GM23338 (cell line): ENCODE data around the gene GCKR. TPM values are rescaled to one million over a fixed set of nuclear protein-coding genes. Genes with fewer than 3 reads are reported as not detected.

Source experiments
- ATAC-seq: fragments of 200-7000 bp; cut with Tn5 transposase; 3 replicates; pipeline ENCODE4 v1.9.1; 2020
- DNase-seq: peaks from one replicate; pipeline ENCODE4 v3.0.0-alpha.2; 2015; ENCODE audit warnings: low spot score
- H2AFZ ChIP-seq: fragments of 200-600 bp; sonication (generic); 2 replicates; pipeline ENCODE4 v1.8.0; 2016; ENCODE audit warnings: antibody characterized with exemption, mild to moderate bottlenecking, moderate library complexity
- H3F3A ChIP-seq: fragments of 200-600 bp; sonication (generic); replicated peaks from 2 replicates; pipeline ENCODE4 v1.8.0; 2017; ENCODE audit warnings: antibody characterized with exemption, mixed run types, low read depth
- H3K27ac ChIP-seq: fragments of 200-600 bp; sonication (generic); 2 replicates; pipeline ENCODE4 v1.6.1; 2016; ENCODE audit warnings: low read depth
- H3K27me3 ChIP-seq: fragments of 200-600 bp; sonication (generic); 2 replicates; pipeline ENCODE4 v1.8.0; 2016; ENCODE audit warnings: mild to moderate bottlenecking, mixed run types, moderate library complexity; ENCODE audit not compliant: insufficient read depth
- H3K36me3 ChIP-seq: fragments of 200-600 bp; sonication (generic); 2 replicates; pipeline ENCODE4 v1.8.0; 2016; ENCODE audit warnings: mild to moderate bottlenecking; ENCODE audit not compliant: insufficient read depth
- H3K4me1 ChIP-seq: fragments of 200-600 bp; sonication (generic); 2 replicates; pipeline ENCODE4 v1.8.0; 2016; ENCODE audit warnings: mild to moderate bottlenecking, moderate library complexity; ENCODE audit not compliant: insufficient read depth
- H3K4me2 ChIP-seq: fragments of 200-600 bp; sonication (generic); 2 replicates; pipeline ENCODE4 v1.7.1; 2017; ENCODE audit warnings: mixed run types
- H3K4me3 ChIP-seq: fragments of 200-600 bp; sonication (generic); 2 replicates; pipeline ENCODE4 v1.6.1; 2016; ENCODE audit warnings: mixed run types
- H3K79me2 ChIP-seq: fragments of 200-600 bp; sonication (generic); replicated peaks from 2 replicates; pipeline ENCODE4 v1.8.0; 2017; ENCODE audit warnings: mild to moderate bottlenecking; ENCODE audit not compliant: insufficient read depth
- H3K9me2 ChIP-seq: fragments of 200-600 bp; sonication (generic); 2 replicates; pipeline ENCODE4 v1.8.0; 2017; ENCODE audit not compliant: insufficient read depth
- H4K20me1 ChIP-seq: fragments of 200-600 bp; sonication (generic); replicated peaks from 2 replicates; pipeline ENCODE4 v1.8.0; 2017; ENCODE audit warnings: mild to moderate bottlenecking; ENCODE audit not compliant: insufficient read depth
- H3K27ac Mint-ChIP-seq: 2 replicates; pipeline ENCODE4 v1.8.0; 2020; ENCODE audit warnings: inconsistent platforms, mild to moderate bottlenecking, moderate library complexity, mixed read lengths
- H3K27me3 Mint-ChIP-seq: 3 replicates; pipeline ENCODE4 v1.8.0; 2022; ENCODE audit warnings: low read depth, mild to moderate bottlenecking, moderate library complexity, mixed read lengths, inconsistent platforms; ENCODE audit not compliant: insufficient read depth, poor library complexity
- H3K36me3 Mint-ChIP-seq: 3 replicates; pipeline ENCODE4 v1.8.0; 2021; ENCODE audit warnings: low read depth, mild to moderate bottlenecking, inconsistent platforms, moderate library complexity, mixed read lengths
- H3K4me1 Mint-ChIP-seq: 3 replicates; pipeline ENCODE4 v1.8.0; 2020; ENCODE audit warnings: mild to moderate bottlenecking, inconsistent platforms, mixed read lengths
- H3K4me3 Mint-ChIP-seq: 3 replicates; pipeline ENCODE4 v1.8.0; 2021; ENCODE audit warnings: moderate library complexity, mild to moderate bottlenecking, inconsistent platforms, mixed read lengths
- H3K9me3 Mint-ChIP-seq: 3 replicates; pipeline ENCODE4 v1.8.0; 2020; ENCODE audit warnings: moderate library complexity, mild to moderate bottlenecking, inconsistent platforms, mixed read lengths
- CTCF ChIP-seq, 2 experiments: fragments of 200-600 bp in 1 of 2; sonication (generic) in 1 of 2; conservative IDR thresholded peaks; 2 replicates each; pipeline versions ENCODE4 v1.5.1 to v1.6.1; 2016 to 2017; ENCODE audit warnings: antibody characterized with exemption in 2 of 2, low read depth in 2 of 2, mild to moderate bottlenecking in 2 of 2, moderate library complexity in 1 of 2
- EZH2 ChIP-seq: fragments of 200-600 bp; sonication (generic); IDR thresholded peaks from one replicate; pipeline ENCODE4 v1.8.0; 2017; ENCODE audit warnings: antibody characterized with exemption, mild to moderate bottlenecking, low read depth; ENCODE audit not compliant: unreplicated experiment
- JUNB ChIP-seq: IDR thresholded peaks from one replicate; pipeline ENCODE4 v1.6.1; 2016; ENCODE audit warnings: antibody characterized with exemption; ENCODE audit not compliant: unreplicated experiment
- NANOG ChIP-seq: IDR thresholded peaks from 2 replicates; pipeline ENCODE4 v1.6.1; 2016; ENCODE audit warnings: antibody characterized with exemption, borderline replicate concordance
- POLR2AphosphoS5 ChIP-seq: IDR thresholded peaks from 2 replicates; pipeline ENCODE4 v1.6.1; 2016; ENCODE audit warnings: antibody characterized with exemption, low read depth
- ZNF114 ChIP-seq: fragments of 250-450 bp; sonication (Bioruptor Pico); IDR thresholded peaks from 2 replicates; pipeline ENCODE4 v1.5.0; 2020; ENCODE audit warnings: mild to moderate bottlenecking, moderate library complexity
- ZNF331 ChIP-seq: fragments of 250-450 bp; sonication (Bioruptor Pico); IDR thresholded peaks from 2 replicates; pipeline ENCODE4 v1.5.0; 2020; ENCODE audit warnings: low read depth, mild to moderate bottlenecking, moderate library complexity
- polyA plus RNA-seq: library from polyadenylated mRNA; unstranded; fragments of >200 nt; fragmentation: Nextera tagmentation; extraction: Ambion mirVana; gene quantifications from 2 replicates; pipeline ENCODE4 v1.2.1, GENCODE V29; 2016
- total RNA-seq: library from RNA; depleted of rRNA; stranded (reverse); fragments of >200 nt; shearing (Covaris generic); gene quantifications from 2 replicates; pipeline ENCODE4 v1.2.3, GENCODE V29; 2014

Gene GCKR
- total and polyA plus RNA-seq, 2 experiments from 2014 or later, result not detected

GRCh38 chr2:27545348-27546141 is 48.9 kb downstream of the GCKR start:
- no peak overlapping the region for H3K27ac ChIP-seq
- DNase-seq, result no peak
- H3K9me2 ChIP-seq, result no peaks in the 10 kb centered on the region
- H3K4me3 Mint-ChIP-seq, result no peak overlapping the region
- TF ChIP-seq ZNF114 (CRISPR knock-in tag), result no peak
- H3K27ac Mint-ChIP-seq, result no peak overlapping the region
- H3K36me3 Mint-ChIP-seq, result peaks cover 6% of the 10 kb centered on the region; the same call in 1 of the 3 replicates
- no peaks in the 10 kb centered on the region for H3K4me1 Mint-ChIP-seq
- H3F3A ChIP-seq, result no peaks in the 10 kb centered on the region
- no peaks in the 10 kb centered on the region for H4K20me1 ChIP-seq
- H2AFZ ChIP-seq, result no peak overlapping the region
- peaks cover 24% of the 10 kb centered on the region for H3K9me3 Mint-ChIP-seq
- no peaks in the 10 kb centered on the region for H3K4me1 ChIP-seq
- H3K27me3 Mint-ChIP-seq, result peaks cover 3% of the 10 kb centered on the region
- no peak overlapping the region for H3K4me2 ChIP-seq
- ATAC-seq, result no peak
- no peaks in the 10 kb centered on the region for H3K79me2 ChIP-seq
- H3K4me3 ChIP-seq, result no peak overlapping the region
- H3K36me3 ChIP-seq, result no peaks in the 10 kb centered on the region
- no peaks in the 10 kb centered on the region for H3K27me3 ChIP-seq

- DNase-seq (no peak), ATAC-seq (no peak)
- H3K27ac Mint-ChIP-seq, result no peak overlapping the region
- Histone ChIP-seq H3K27ac (no peak overlapping the region), H3K79me2 (no peaks in the 10 kb centered on the region), H3K27me3 (0 out of 2 replicates have a peak, but pooled peaks cover 3% of the 10 kb centered on the region), H2AFZ (no peak overlapping the region), H3K9me2 (no peaks in the 10 kb centered on the region), H3K36me3 (no peaks in the 10 kb centered on the region), H3K4me2 (no peak overlapping the region), H4K20me1 (no peaks in the 10 kb centered on the region), H3K4me1 (no peaks in the 10 kb centered on the region), H3K4me3 (no peak overlapping the region), H3F3A (no peaks in the 10 kb centered on the region)
- peaks cover 3% of the 10 kb centered on the region for H3K27me3 Mint-ChIP-seq
- H3K4me3 Mint-ChIP-seq, result no peak overlapping the region
- no peaks in the 10 kb centered on the region for H3K4me1 Mint-ChIP-seq
- TF ChIP-seq EZH2, result no peak
- no peak for TF ChIP-seq POLR2AphosphoS5
- no peak for TF ChIP-seq ZNF114 (CRISPR knock-in tag)
- TF ChIP-seq ZNF331 (CRISPR knock-in tag), result no peak
- no peak for TF ChIP-seq CTCF (conservative IDR thresholded peaks at IDR 0.05; ENCODE audit: low read depth in 2 of 2)
- H3K9me3 Mint-ChIP-seq, result peaks cover 15% of the 10 kb centered on the region
- H3K36me3 Mint-ChIP-seq, result peaks cover 2% of the 10 kb centered on the region; the same call in 1 of the 3 replicates
Observed at GRCh38 chr2:27549303-27549702, 52.7 kb downstream of the GCKR start.

GRCh38 chr2:27551514-27551913 is 54.9 kb downstream of the GCKR start:
- no peaks in the 10 kb centered on the region for H3K79me2 ChIP-seq
- no peaks in the 10 kb centered on the region for H3K4me1 ChIP-seq
- Mint-ChIP-seq H3K36me3 (peaks cover 2% of the 10 kb centered on the region; the same call in 1 of the 3 replicates), H3K4me1 (no peaks in the 10 kb centered on the region), H3K9me3 (peaks cover 12% of the 10 kb centered on the region), H3K27me3 (peaks cover 2% of the 10 kb centered on the region), H3K4me3 (no peak overlapping the region), H3K27ac (no peak overlapping the region)
- H3K36me3 ChIP-seq, result no peaks in the 10 kb centered on the region
- ATAC-seq (no peak), DNase-seq (no peak)
- H3K27ac ChIP-seq, result no peak overlapping the region
- no peaks in the 10 kb centered on the region for H4K20me1 ChIP-seq
- no peak overlapping the region for H2AFZ ChIP-seq
- H3K27me3 ChIP-seq, result 0 out of 2 replicates have a peak, but pooled peaks cover 3% of the 10 kb centered on the region
- H3F3A ChIP-seq, result no peaks in the 10 kb centered on the region
- no peak overlapping the region for H3K4me3 ChIP-seq
- no peaks in the 10 kb centered on the region for H3K9me2 ChIP-seq
- H3K4me2 ChIP-seq, result no peak overlapping the region
- TF ChIP-seq CTCF (conservative IDR thresholded peaks at IDR 0.05; ENCODE audit: low read depth in 2 of 2) (no peak), ZNF114 (CRISPR knock-in tag) (no peak), JUNB (no peak), NANOG (no peak)
